DOHH2 (cell line): Measurements from ENCODE around the gene PCDHA4.
"Not testable (repeated sequence)": the region's sequence is repeated elsewhere in the genome, so short reads cannot be mapped to it uniquely, and the experiment has no call there.

Source experiments
- H3F3A ChIP-seq: fragments of 200-600 bp; sonication (generic), shearing (Covaris generic); 2 replicates; pipeline ENCODE4 v1.6.0; 2016; ENCODE audit warnings: antibody characterized with exemption, mild to moderate bottlenecking; ENCODE audit not compliant: control insufficient read depth, insufficient read depth
- H3K27ac ChIP-seq: fragments of 200-600 bp; sonication (generic); 2 replicates; pipeline ENCODE4 v1.5.1; 2014; ENCODE audit warnings: low read depth, mild to moderate bottlenecking, low read length, moderate library complexity
- H3K27me3 ChIP-seq: fragments of 200-600 bp; sonication (generic); 2 replicates; pipeline ENCODE4 v1.6.1; 2014; ENCODE audit warnings: mild to moderate bottlenecking, low read length, mixed read lengths; ENCODE audit not compliant: control insufficient read depth
- H3K36me3 ChIP-seq: fragments of 200-600 bp; sonication (generic); 2 replicates; pipeline ENCODE4 v1.6.1; 2014; ENCODE audit warnings: mild to moderate bottlenecking, low read length, moderate library complexity, mixed read lengths; ENCODE audit not compliant: control insufficient read depth
- H3K4me1 ChIP-seq: fragments of 200-600 bp; sonication (generic); 2 replicates; pipeline ENCODE4 v1.6.1; 2014; ENCODE audit warnings: mild to moderate bottlenecking, low read length, mixed read lengths; ENCODE audit not compliant: control insufficient read depth
- H3K4me2 ChIP-seq: fragments of 200-600 bp; sonication (generic); 2 replicates; pipeline ENCODE4 v1.6.0; 2014; ENCODE audit warnings: mild to moderate bottlenecking, low read length, moderate library complexity
- H3K4me3 ChIP-seq: fragments of 200-600 bp; sonication (generic); 2 replicates; pipeline ENCODE4 v1.5.1; 2014; ENCODE audit warnings: mild to moderate bottlenecking, low read length, mixed read lengths
- H3K79me2 ChIP-seq: fragments of 200-600 bp; sonication (generic); 2 replicates; pipeline ENCODE4 v1.6.1; 2014; ENCODE audit warnings: mild to moderate bottlenecking, low read length, mixed read lengths; ENCODE audit not compliant: control insufficient read depth
- H3K9me2 ChIP-seq: fragments of 200-600 bp; sonication (generic); replicated peaks from 2 replicates; pipeline ENCODE4 v1.6.1; 2014; ENCODE audit warnings: mild to moderate bottlenecking, low read length, mixed read lengths; ENCODE audit not compliant: control insufficient read depth
- H3K9me3 ChIP-seq: fragments of 200-600 bp; sonication (generic); 2 replicates; pipeline ENCODE4 v1.6.1; 2014; ENCODE audit warnings: antibody characterized with exemption, low read length, mixed read lengths; ENCODE audit not compliant: control insufficient read depth, insufficient read depth
- H4K20me1 ChIP-seq: fragments of 200-600 bp; sonication (generic); 2 replicates; pipeline ENCODE4 v1.6.0; 2014; ENCODE audit warnings: low read depth, mild to moderate bottlenecking, antibody characterized with exemption, low read length, moderate library complexity; ENCODE audit not compliant: control insufficient read depth, insufficient read depth
- CTCF ChIP-seq: fragments of 200-600 bp; sonication (generic); IDR thresholded peaks from one replicate; pipeline ENCODE4 v1.5.1; 2014; ENCODE audit warnings: antibody characterized with exemption, mild to moderate bottlenecking, low read depth, low read length; ENCODE audit not compliant: poor library complexity, severe bottlenecking
- EZH2phosphoT487 ChIP-seq: fragments of 200-600 bp; sonication (generic); IDR thresholded peaks from 2 replicates; pipeline ENCODE4 v1.6.1; 2017; ENCODE audit warnings: borderline replicate concordance, mild to moderate bottlenecking, antibody characterized with exemption, low read length, moderate library complexity, mixed read lengths

The PCDHA4 gene

DNA sequence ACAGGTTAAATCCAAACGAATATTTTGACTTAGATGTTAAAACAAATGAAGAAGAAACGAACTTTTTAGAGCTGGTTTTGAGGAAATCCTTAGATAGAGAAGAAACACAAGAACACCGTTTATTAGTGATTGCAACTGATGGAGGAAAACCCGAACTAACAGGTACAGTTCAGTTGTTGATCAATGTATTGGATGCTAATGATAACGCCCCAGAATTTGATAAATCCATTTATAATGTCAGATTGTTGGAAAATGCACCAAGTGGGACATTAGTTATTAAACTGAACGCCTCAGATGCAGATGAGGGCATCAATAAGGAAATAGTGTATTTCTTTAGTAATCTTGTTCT, 15.4 kb downstream of the PCDHA4 start:
- no peaks in the 10 kb centered on the region for H3K9me3 ChIP-seq
- no peaks in the 10 kb centered on the region for H3K27me3 ChIP-seq
- H3K4me3 ChIP-seq = no peak overlapping the region
- TF ChIP-seq CTCF (no peak), EZH2phosphoT487 (no peak)
- no peak overlapping the region for H3K4me2 ChIP-seq
- no peaks in the 10 kb centered on the region for H3K9me2 ChIP-seq
- H3K36me3 ChIP-seq = no peaks in the 10 kb centered on the region
- no peaks in the 10 kb centered on the region for H4K20me1 ChIP-seq
- H3K79me2 ChIP-seq = no peaks in the 10 kb centered on the region
- H3K27ac ChIP-seq = no peak overlapping the region
- H3F3A ChIP-seq = no peaks in the 10 kb centered on the region
- H3K4me1 ChIP-seq = no peaks in the 10 kb centered on the region

DNA sequence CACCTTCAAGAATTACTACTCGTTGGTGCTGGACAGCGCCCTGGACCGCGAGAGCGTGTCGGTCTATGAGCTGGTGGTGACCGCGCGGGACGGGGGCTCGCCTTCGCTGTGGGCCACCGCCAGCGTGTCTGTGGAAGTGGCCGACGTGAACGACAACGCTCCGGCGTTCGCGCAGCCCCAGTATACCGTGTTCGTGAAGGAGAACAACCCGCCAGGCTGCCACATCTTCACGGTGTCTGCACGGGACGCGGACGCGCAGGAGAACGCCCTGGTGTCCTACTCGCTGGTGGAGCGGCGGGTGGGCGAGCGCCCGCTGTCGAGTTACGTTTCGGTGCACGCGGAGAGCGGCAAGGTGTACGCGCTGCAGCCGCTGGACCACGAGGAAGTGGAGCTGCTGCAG, 16.1 kb downstream of the PCDHA4 start:
- H3K4me3 ChIP-seq, H3K36me3 ChIP-seq, H3K9me3 ChIP-seq, H3K4me2 ChIP-seq, H4K20me1 ChIP-seq, H3K79me2 ChIP-seq, H3K27ac ChIP-seq, H3K27me3 ChIP-seq, H3K9me2 ChIP-seq, H3F3A ChIP-seq, H3K4me1 ChIP-seq: not testable (repeated sequence)

GRCh38 chr5:140823475-140823874, 16.6 kb downstream of the PCDHA4 start:
- no peak overlapping the region for H3K27ac ChIP-seq
- H3K4me1 ChIP-seq = no peaks in the 10 kb centered on the region
- no peaks in the 10 kb centered on the region for H3K27me3 ChIP-seq
- H3K4me3 ChIP-seq = no peak overlapping the region
- no peaks in the 10 kb centered on the region for H3F3A ChIP-seq
- H3K36me3 ChIP-seq = no peaks in the 10 kb centered on the region
- TF ChIP-seq EZH2phosphoT487 (no peak), CTCF (no peak)
- no peaks in the 10 kb centered on the region for H4K20me1 ChIP-seq
- no peaks in the 10 kb centered on the region for H3K9me2 ChIP-seq
- no peaks in the 10 kb centered on the region for H3K9me3 ChIP-seq
- H3K79me2 ChIP-seq = no peaks in the 10 kb centered on the region
- no peak overlapping the region for H3K4me2 ChIP-seq

GRCh38 chr5:140827704-140828361, 21.0 kb downstream of the PCDHA4 start, which contains the start of gene PCDHA6:
TSS of gene PCDHA6 (plus strand) at chr5:140827960. CDS start at chr5:140828092, 132 bp downstream.
- no peaks in the 10 kb centered on the region for H3K9me3 ChIP-seq
- no peaks in the 10 kb centered on the region for H3K79me2 ChIP-seq
- H3K27me3 ChIP-seq = no peaks in the 10 kb centered on the region
- no peaks in the 10 kb centered on the region for H3F3A ChIP-seq
- H3K4me2 ChIP-seq = no peak within 1 kb of the TSS
- no peaks in the 10 kb centered on the region for H3K4me1 ChIP-seq
- no peaks in the 10 kb centered on the region for H3K9me2 ChIP-seq
- no peak within 1 kb of the TSS for H3K27ac ChIP-seq
- no peaks in the 10 kb centered on the region for H4K20me1 ChIP-seq
- H3K4me3 ChIP-seq = no peak within 1 kb of the TSS
- TF ChIP-seq EZH2phosphoT487 (no peak), CTCF (no peak)
- H3K36me3 ChIP-seq = no peaks in the 10 kb centered on the region
